ENCODE measurements around the gene MYMX. TPM values are rescaled to one million over a fixed set of nuclear protein-coding genes. Genes with fewer than 3 reads are reported as not detected.

The MYMX gene
- total and polyA plus RNA-seq, 2 of the 13 experiments (the other 11 are each of a cell fraction or from before 2014, with no cell fraction given) = not detected

GRCh38 chr6:44185953-44186634 is 30.6 kb upstream of the MYMX start:
- in situ Hi-C loops (cut with HindIII; ENCODE audit: extremely low pct_ligation_motif_present, low pct_unique_long_range_greater_than_20kb) = no loop called here
- FAIRE-seq (no peak), ATAC-seq (peak; percentile 50), DNase-seq (ENCODE audit: low spot score) (no peak)
- 0 out of 2 replicates have a peak, but pooled peaks have one; percentile 8 for TF ChIP-seq SAP130 (CRISPR knock-in tag; IDR thresholded peaks at IDR 0.05; ENCODE audit: low read depth)
- 0 out of 2 replicates have a peak, but pooled peaks have one; percentile 25 for TF ChIP-seq ZNF292 (CRISPR knock-in tag; IDR thresholded peaks at IDR 0.05; ENCODE audit: borderline replicate concordance, low read depth)
- 0 out of 2 replicates have a peak, but pooled peaks have one; percentile 63 for TF ChIP-seq MTERF4 (CRISPR knock-in tag; IDR thresholded peaks at IDR 0.05)
- no peak for TF ChIP-seq GMEB2 (CRISPR knock-in tag; IDR thresholded peaks at IDR 0.05; ENCODE audit: low read depth)
- TF ChIP-seq ZFP90 (CRISPR knock-in tag; IDR thresholded peaks at IDR 0.05; ENCODE audit: borderline replicate concordance) = no peak
- TF ChIP-seq HNF1B (CRISPR knock-in tag; IDR thresholded peaks at IDR 0.05) = 0 out of 2 replicates have a peak, but pooled peaks have one; percentile 21
- TF ChIP-seq ZNF790 (CRISPR knock-in tag; IDR thresholded peaks at IDR 0.05; ENCODE audit: borderline replicate concordance) = 0 out of 2 replicates have a peak, but pooled peaks have one; percentile 51
- peak; percentile 11; the same call in 1 of the 2 replicates for TF ChIP-seq KAT8 (CRISPR knock-in tag; IDR thresholded peaks at IDR 0.05)
- H3K4me1 ChIP-seq (ENCODE audit: insufficient read depth, low read length) = peaks cover 59% of the 10 kb centered on the region
- H3K9me3 ChIP-seq (ENCODE audit: low read length) = no peaks in the 10 kb centered on the region
- 33% methylated on average over 9 of the region's 9 CpGs for WGBS (ENCODE audit: low lambda C conversion rate)
- peak overlapping the region; percentile 41 for H3K4me2 ChIP-seq (ENCODE audit: low read depth, low read length)
- ChIA-PET CTCF (ENCODE audit: low intra/inter-chr PET ratio, low total read pairs) (no interaction called here), POLR2A (interaction anchor here (0.9 to 2.3 kb wide), 3 partner anchors 17 to 60 kb away, joined by 3 to 10 read pairs (median 6); partner anchors contain the start of gene HSP90AB1)
- H3K4me3 ChIP-seq (replicated peaks in 1 of 3; ENCODE audit: insufficient read depth in 1 of 3, low read depth in 2 of 3, low read length in 3 of 3) = 0 out of 6 replicates have a peak overlapping the region, but pooled peaks of 1 of the 3 experiments have one; percentile 2
- H3K9ac ChIP-seq (ENCODE audit: insufficient read depth, low read depth, low read length) = no peak overlapping the region
- H3K36me3 ChIP-seq (replicated peaks in 1 of 2; ENCODE audit: control insufficient read depth in 1 of 2, insufficient read depth in 2 of 2, low read length in 2 of 2) = no peaks in the 10 kb centered on the region
- no peaks in the 10 kb centered on the region for H4K20me1 ChIP-seq (ENCODE audit: insufficient read depth, low read length)
- BruUV-seq (replicated peaks) = no TSS peak
- intact Hi-C loops (cut with micrococcal nuclease; ENCODE audit: unreplicated experiment) = no loop called here
- H3K27ac ChIP-seq (ENCODE audit: extremely low read length, insufficient read depth, low read length) = no peak overlapping the region
- H3K27me3 ChIP-seq (ENCODE audit: control insufficient read depth in 1 of 2, insufficient read depth in 2 of 2, low read length in 2 of 2) = peaks cover 0 to 4% of the 10 kb centered on the region in 2 experiments; a peak in 3 of 5 replicates
- no peak overlapping the region for H2AFZ ChIP-seq (ENCODE audit: low read length)
- H3K79me2 ChIP-seq (ENCODE audit: insufficient read depth, low read length) = no peaks in the 10 kb centered on the region
